Measurements from ENCODE around the gene ARL3.
"Not testable (repeated sequence)": the region's sequence is repeated elsewhere in the genome, so short reads cannot be mapped to it uniquely, and the experiment has no call there.

Gene ARL3

GRCh38 chr10:102713814-102714620, at the start of gene ARL3:
Gene ARL3, minus strand, starts transcription at chr10:102714397. Its CDS starts 122 bp downstream, at chr10:102714275.
- DNase-seq, result peak; percentile 99

- DNase-seq, result no peak
Observed at GRCh38 chr10:102763037-102763607, 48.9 kb upstream of the ARL3 start.

GRCh38 chr10:102762401-102763015, 48.3 kb upstream of the ARL3 start:
- DNase-seq, result no peak

- no peak for DNase-seq
Observed at GRCh38 chr10:102761981-102762380, 47.8 kb upstream of the ARL3 start.

- DNase-seq, result no peak
Observed at GRCh38 chr10:102759497-102760210, 45.5 kb upstream of the ARL3 start.

- not testable (repeated sequence) for DNase-seq
Observed at GRCh38 chr10:102758933-102759262, 44.7 kb upstream of the ARL3 start.

GRCh38 chr10:102758240-102758932, 44.2 kb upstream of the ARL3 start:
- no peak for DNase-seq

- no peak for DNase-seq
Observed at GRCh38 chr10:102757323-102757722, 43.1 kb upstream of the ARL3 start.

- DNase-seq, result no peak
Observed at GRCh38 chr10:102753718-102754117, 39.5 kb upstream of the ARL3 start.

- peak; percentile 23 for DNase-seq
Observed at GRCh38 chr10:102752934-102753664, 38.9 kb upstream of the ARL3 start.

GRCh38 chr10:102752266-102752930, 38.2 kb upstream of the ARL3 start:
- no peak for DNase-seq

- no peak for DNase-seq
Observed at GRCh38 chr10:102745157-102745556, 31.0 kb upstream of the ARL3 start.

GRCh38 chr10:102744374-102745051, 30.3 kb upstream of the ARL3 start:
- no peak for DNase-seq

- peak; percentile 95 for DNase-seq
Observed at GRCh38 chr10:102743588-102744373, 29.6 kb upstream of the ARL3 start, which contains the start of gene WBP1L. Gene WBP1L, plus strand, starts transcription at chr10:102743948. Its CDS starts 106 bp downstream, at chr10:102744054.

GRCh38 chr10:102743078-102743587, 28.9 kb upstream of the ARL3 start:
- DNase-seq, result no peak

- not testable (repeated sequence) for DNase-seq
Observed at GRCh38 chr10:102742313-102742712, 28.1 kb upstream of the ARL3 start.

- DNase-seq, result no peak
Observed at GRCh38 chr10:102741726-102742237, 27.6 kb upstream of the ARL3 start.

- DNase-seq, result no peak
Observed at GRCh38 chr10:102740229-102740628, 26.0 kb upstream of the ARL3 start.

GRCh38 chr10:102738692-102739121, 24.5 kb upstream of the ARL3 start:
- DNase-seq, result no peak
